ENCODE data around the gene SPART. TPM values are rescaled to one million over a fixed set of nuclear protein-coding genes. Genes with fewer than 3 reads are reported as not detected.

SPART gene
- total and polyA plus RNA-seq, 2 of the 8 experiments (the other 6 are each of a cell fraction or from before 2014, with no cell fraction given) = 27.2 to 74.1 TPM

- no peak overlapping the region for H2BK12ac ChIP-seq (ENCODE audit: low read depth, low read length)
- no peaks in the 10 kb centered on the region; a peak in 1 of 4 replicates for H3K9me3 ChIP-seq (ENCODE audit: insufficient read depth in 2 of 2, low read depth in 1 of 2, low read length in 1 of 2)
- CTCF ChIA-PET (ENCODE audit: partially characterized antibody) = interaction anchor here (1.0 kb wide), 1 partner anchor 28 kb away, joined by 3 read pairs; no protein-coding TSS in a partner anchor
- no peaks in the 10 kb centered on the region for H3K23me2 ChIP-seq (ENCODE audit: low read depth, low read length)
- H3K79me1 ChIP-seq (ENCODE audit: low read depth, low read length) = no peaks in the 10 kb centered on the region
- no peak overlapping the region for H4K5ac ChIP-seq (ENCODE audit: insufficient read length, low read depth, low read length)
- H4K91ac ChIP-seq (replicated peaks; ENCODE audit: insufficient read length, low read length) = no peak overlapping the region
- no peak overlapping the region for H3K23ac ChIP-seq (ENCODE audit: insufficient read length)
- POLR2A ChIA-PET (ENCODE audit: partially characterized antibody) = interaction anchor here (2.5 kb wide), 1 partner anchor 11 kb away, joined by 7 read pairs; no protein-coding TSS in a partner anchor
- no peak overlapping the region for H3K14ac ChIP-seq (ENCODE audit: insufficient read length)
- H3K4me1 ChIP-seq (replicated peaks in 1 of 4; ENCODE audit: control insufficient read depth in 3 of 4, insufficient read depth in 4 of 4, low read length in 3 of 4) = peaks cover 0 to 7% (median 4%) of the 10 kb centered on the region in 4 experiments; a peak in 5 of 7 replicates
- no peak overlapping the region for H3K4me3 ChIP-seq (ENCODE audit: extremely low read depth in 1 of 4, insufficient read depth in 2 of 4, low read depth in 3 of 4, low read length in 4 of 4)
- no peak overlapping the region for H2BK20ac ChIP-seq (ENCODE audit: low read length)
- no peak overlapping the region for H2AK5ac ChIP-seq (ENCODE audit: low read depth, low read length)
- no peak overlapping the region for H3K18ac ChIP-seq (ENCODE audit: extremely low read depth, low read length)
- H3K27ac ChIP-seq (ENCODE audit: low read depth, low read length) = no peak overlapping the region
- H3K4me2 ChIP-seq (ENCODE audit: insufficient read depth in 1 of 2, low read depth in 2 of 2, low read length in 2 of 2) = no peak overlapping the region
- no peaks in the 10 kb centered on the region for H4K20me1 ChIP-seq (replicated peaks in 1 of 2; ENCODE audit: control insufficient read depth in 1 of 2, insufficient read depth in 2 of 2, low read length in 2 of 2)
- WGBS, 2 experiments (ENCODE audit: extremely low coverage in 1 of 2, insufficient coverage in 1 of 2, insufficient read length in 1 of 2, insufficient replicate concordance in 2 of 2, low coverage in 1 of 2, low lambda C conversion rate in 2 of 2, missing lambda C conversion rate in 1 of 2) = 88% methylated on average over 7 of the region's 7 CpGs; no CpG with 5 or more reads in 1 of the 2 experiments
- no peak overlapping the region for H2BK15ac ChIP-seq (ENCODE audit: low read length)
- H2AFZ ChIP-seq (ENCODE audit: low read length) = no peak overlapping the region
- peaks cover 0 to 49% (median 18%) of the 10 kb centered on the region in 4 experiments; a peak in 6 of 8 replicates for H3K36me3 ChIP-seq (ENCODE audit: control insufficient read depth in 2 of 4, insufficient read depth in 4 of 4, low read length in 3 of 4)
- no peaks in the 10 kb centered on the region for H3K79me2 ChIP-seq (ENCODE audit: control insufficient read depth in 1 of 2, insufficient read depth in 2 of 2, low read length in 2 of 2)
- no peak overlapping the region for H4K8ac ChIP-seq (ENCODE audit: extremely low read depth, insufficient read depth, low read length)
- H3K27me3 ChIP-seq (replicated peaks in 1 of 4; ENCODE audit: control insufficient read depth in 3 of 4, extremely low read depth in 1 of 4, insufficient read depth in 3 of 4, low read length in 3 of 4) = no peaks in the 10 kb centered on the region
- FAIRE-seq (no peak), DNase-seq (ENCODE audit: low read depth in 1 of 2, low spot score in 2 of 2) (no peak)
- H3K4ac ChIP-seq (replicated peaks; ENCODE audit: insufficient read length, low read depth, low read length) = no peak overlapping the region
- no peak overlapping the region for H3K56ac ChIP-seq (replicated peaks; ENCODE audit: insufficient read length, low read depth, low read length)
- H2BK120ac ChIP-seq (replicated peaks; ENCODE audit: low read depth, low read length) = no peak overlapping the region
- H2BK5ac ChIP-seq (ENCODE audit: low read depth, low read length) = no peak overlapping the region
- H3K9ac ChIP-seq (replicated peaks in 1 of 4; ENCODE audit: extremely low read depth in 1 of 4, low read depth in 3 of 4, low read length in 3 of 4) = no peak overlapping the region
- no peak for TF ChIP-seq KDM4A (IDR thresholded peaks at IDR 0.05; ENCODE audit: low read depth, low read length, severe bottlenecking)
- no peak for TF ChIP-seq SAP30 (IDR thresholded peaks at IDR 0.05; ENCODE audit: insufficient read depth, insufficient replicate concordance, low read length)
- no peak for TF ChIP-seq FOSL1 (IDR thresholded peaks at IDR 0.05; ENCODE audit: insufficient read depth, low read depth, low read length)
- TF ChIP-seq HDAC2 (IDR thresholded peaks at IDR 0.05; ENCODE audit: borderline replicate concordance in 1 of 2, low read depth in 2 of 2, low read length in 2 of 2) = no peak
- no peak for TF ChIP-seq EP300 (IDR thresholded peaks at IDR 0.05; ENCODE audit: borderline replicate concordance in 1 of 2, low read depth in 2 of 2, low read length in 2 of 2)
- TF ChIP-seq CREB1 (IDR thresholded peaks at IDR 0.05) = no peak
- TF ChIP-seq SUZ12 (IDR thresholded peaks at IDR 0.05; ENCODE audit: low read length) = no peak
- no peak for TF ChIP-seq PHF8 (conservative IDR thresholded peaks at IDR 0.05; ENCODE audit: low read depth, low read length)
- TF ChIP-seq E2F6 (IDR thresholded peaks at IDR 0.05) = no peak
- no peak for TF ChIP-seq MAFK (IDR thresholded peaks at IDR 0.05; ENCODE audit: low read depth, low read length)
Observed at GRCh38 chr13:36310417-36311108, 35.6 kb downstream of the SPART start.

Data from H1 (cell line).